BE2C (cell line): ENCODE results near the gene HLA-A. TPM values are rescaled to one million over a fixed set of nuclear protein-coding genes. Genes with fewer than 3 reads are reported as not detected.
A peak's percentile ranks its signal among the peaks of the same experiment; 100 is the strongest.

Experiments
- DNase-seq: peaks from one replicate; pipeline ENCODE4 v3.0.0-alpha.2; 2020
- H3K27me3 ChIP-seq: fragments of 250-450 bp; sonication (Bioruptor Pico); 2 replicates; pipeline ENCODE4 v1.5.1; 2020; ENCODE audit warnings: mild to moderate bottlenecking
- H3K36me3 ChIP-seq: fragments of 250-450 bp; sonication (Bioruptor Pico); 2 replicates; pipeline ENCODE4 v1.5.1; 2020; ENCODE audit warnings: mild to moderate bottlenecking
- H3K4me1 ChIP-seq: fragments of 250-450 bp; sonication (Bioruptor Pico); 2 replicates; pipeline ENCODE4 v1.5.1; 2020
- H3K4me3 ChIP-seq: 2 replicates; pipeline ENCODE4 v1.5.1; 2011; ENCODE audit warnings: low read depth, low read length
- H3K9me3 ChIP-seq: fragments of 250-450 bp; sonication (Bioruptor Pico); 2 replicates; pipeline ENCODE4 v1.5.1; 2020
- CTCF ChIP-seq: IDR thresholded peaks from 2 replicates; pipeline ENCODE4 v1.5.1; 2012; ENCODE audit warnings: mild to moderate bottlenecking, low read depth, low read length
- polyA plus RNA-seq: library from polyadenylated mRNA; unstranded; fragments of >200 nt; gene quantifications from one replicate; pipeline ENCODE4 v1.2.1, GENCODE V29; 2012; ENCODE audit warnings: low read depth, missing spikeins; ENCODE audit not compliant: insufficient read length, insufficient read depth

Gene HLA-A
- 840 TPM for polyA plus RNA-seq

GRCh38 chr6:29942275-29943052 lies at the start of gene HLA-A:
TSS of gene HLA-A (plus strand) at chr6:29942532. CDS start at chr6:29942554, 22 bp downstream.
- DNase-seq: peak; percentile 89
- Histone ChIP-seq H3K27me3 (no peaks in the 10 kb centered on the region), H3K4me3 (peak within 1 kb of the TSS; percentile 73), H3K4me1 (peaks cover 3% of the 10 kb centered on the region), H3K9me3 (no peaks in the 10 kb centered on the region), H3K36me3 (peaks cover 3% of the 10 kb centered on the region)
- no peak for TF ChIP-seq CTCF

GRCh38 chr6:29892696-29893095 lies 49.6 kb upstream of the HLA-A start:
- TF ChIP-seq CTCF: no peak
- Histone ChIP-seq H3K27me3 (peaks cover 8% of the 10 kb centered on the region), H3K4me3 (no peak overlapping the region), H3K4me1 (no peaks in the 10 kb centered on the region), H3K36me3 (no peaks in the 10 kb centered on the region), H3K9me3 (no peaks in the 10 kb centered on the region; the same call in 1 of the 2 replicates)
- DNase-seq: no peak

- Histone ChIP-seq H3K27me3 (no peaks in the 10 kb centered on the region), H3K36me3 (no peaks in the 10 kb centered on the region), H3K9me3 (no peaks in the 10 kb centered on the region; the same call in 1 of the 2 replicates), H3K4me3 (no peak overlapping the region), H3K4me1 (no peaks in the 10 kb centered on the region)
- DNase-seq: no peak
- no peak for TF ChIP-seq CTCF
Measured at GRCh38 chr6:29899281-29899680, 43.1 kb upstream of the HLA-A start.

- no peak for TF ChIP-seq CTCF
Measured at GRCh38 chr6:29905286-29905685, 37.0 kb upstream of the HLA-A start.

GRCh38 chr6:29907637-29908340 lies 34.5 kb upstream of the HLA-A start:
- no peak for TF ChIP-seq CTCF

More at GRCh38 chr6:29905286-29905685, 37.0 kb upstream of the HLA-A start:
- Histone ChIP-seq H3K27me3 (peaks cover 3% of the 10 kb centered on the region), H3K4me3 (no peak overlapping the region), H3K36me3 (no peaks in the 10 kb centered on the region), H3K4me1 (no peaks in the 10 kb centered on the region), H3K9me3 (no peaks in the 10 kb centered on the region)
- DNase-seq: no peak

GRCh38 chr6:29908341-29908662 lies 34.0 kb upstream of the HLA-A start:
- H3K4me1 ChIP-seq: no peaks in the 10 kb centered on the region
- H3K4me3 ChIP-seq: no peak overlapping the region
- no peak for TF ChIP-seq CTCF
- peaks cover 3% of the 10 kb centered on the region for H3K27me3 ChIP-seq
- no peaks in the 10 kb centered on the region for H3K36me3 ChIP-seq
- DNase-seq: no peak
- H3K9me3 ChIP-seq: no peaks in the 10 kb centered on the region

More at GRCh38 chr6:29907637-29908340, 34.5 kb upstream of the HLA-A start:
- H3K4me1 ChIP-seq: no peaks in the 10 kb centered on the region
- no peaks in the 10 kb centered on the region for H3K9me3 ChIP-seq
- H3K36me3 ChIP-seq: no peaks in the 10 kb centered on the region
- DNase-seq: no peak
- peaks cover 3% of the 10 kb centered on the region for H3K27me3 ChIP-seq
- H3K4me3 ChIP-seq: no peak overlapping the region
